Measurements from ENCODE around the gene UBE2D2.

Gene UBE2D2

DNA sequence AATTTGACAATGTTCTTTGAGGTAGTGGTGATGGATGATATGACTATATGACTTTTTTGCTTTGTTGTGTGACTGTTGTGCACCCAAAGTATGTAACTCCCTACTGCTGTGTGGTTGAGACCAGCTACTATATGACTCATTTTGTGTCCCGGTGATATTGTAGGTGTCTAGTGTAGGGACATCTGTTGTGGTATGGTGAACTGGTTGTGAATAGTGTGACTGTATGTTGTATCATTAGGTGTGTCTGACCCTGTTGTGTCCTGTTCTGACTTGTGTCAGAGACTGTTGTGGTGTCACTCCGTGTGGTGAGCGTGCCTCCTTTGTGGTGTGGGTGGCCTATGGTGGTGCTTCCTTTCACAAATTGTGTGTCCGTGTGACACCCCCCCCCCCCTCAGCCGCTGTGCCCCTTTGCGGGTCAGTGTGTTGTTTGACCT, 75.9 kb downstream of the UBE2D2 start:
- no peak for DNase-seq

DNA sequence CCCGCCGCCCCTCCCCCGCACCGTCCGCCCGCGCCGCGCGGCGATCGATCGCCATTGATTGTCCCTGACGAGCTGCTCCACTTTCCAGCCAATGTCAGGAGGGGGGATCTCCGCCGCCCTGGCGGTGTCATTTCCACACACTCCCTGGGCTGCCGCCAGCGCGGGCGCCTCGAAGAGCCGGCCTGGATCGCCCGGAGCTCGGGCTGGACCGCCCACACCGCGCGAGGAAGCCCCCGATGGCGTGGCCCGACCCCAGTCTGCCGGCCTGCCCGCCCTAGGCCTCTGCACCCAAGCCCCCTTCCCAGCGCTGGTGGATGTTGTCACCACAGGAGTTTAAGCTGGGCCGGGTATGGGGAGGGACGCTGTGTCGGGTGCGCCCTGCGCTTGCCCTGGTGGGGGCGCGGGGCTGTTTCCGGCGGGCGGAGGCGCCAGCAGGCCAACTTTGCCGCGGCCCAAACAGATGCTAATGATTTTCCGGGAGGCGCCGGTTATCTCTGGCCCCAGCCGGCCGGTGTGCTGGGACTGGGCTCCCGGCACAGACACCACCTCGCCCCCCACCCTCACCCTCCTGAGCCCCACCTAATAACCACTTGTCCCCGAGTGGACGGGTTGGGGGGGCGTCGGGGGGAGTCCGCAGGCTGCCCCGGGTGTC, 76.4 kb downstream of the UBE2D2 start:
- DNase-seq: peak; percentile 28

GRCh38 chr5:139638090-139638735, 77.1 kb downstream of the UBE2D2 start:
- peak; percentile 77 for DNase-seq

DNA sequence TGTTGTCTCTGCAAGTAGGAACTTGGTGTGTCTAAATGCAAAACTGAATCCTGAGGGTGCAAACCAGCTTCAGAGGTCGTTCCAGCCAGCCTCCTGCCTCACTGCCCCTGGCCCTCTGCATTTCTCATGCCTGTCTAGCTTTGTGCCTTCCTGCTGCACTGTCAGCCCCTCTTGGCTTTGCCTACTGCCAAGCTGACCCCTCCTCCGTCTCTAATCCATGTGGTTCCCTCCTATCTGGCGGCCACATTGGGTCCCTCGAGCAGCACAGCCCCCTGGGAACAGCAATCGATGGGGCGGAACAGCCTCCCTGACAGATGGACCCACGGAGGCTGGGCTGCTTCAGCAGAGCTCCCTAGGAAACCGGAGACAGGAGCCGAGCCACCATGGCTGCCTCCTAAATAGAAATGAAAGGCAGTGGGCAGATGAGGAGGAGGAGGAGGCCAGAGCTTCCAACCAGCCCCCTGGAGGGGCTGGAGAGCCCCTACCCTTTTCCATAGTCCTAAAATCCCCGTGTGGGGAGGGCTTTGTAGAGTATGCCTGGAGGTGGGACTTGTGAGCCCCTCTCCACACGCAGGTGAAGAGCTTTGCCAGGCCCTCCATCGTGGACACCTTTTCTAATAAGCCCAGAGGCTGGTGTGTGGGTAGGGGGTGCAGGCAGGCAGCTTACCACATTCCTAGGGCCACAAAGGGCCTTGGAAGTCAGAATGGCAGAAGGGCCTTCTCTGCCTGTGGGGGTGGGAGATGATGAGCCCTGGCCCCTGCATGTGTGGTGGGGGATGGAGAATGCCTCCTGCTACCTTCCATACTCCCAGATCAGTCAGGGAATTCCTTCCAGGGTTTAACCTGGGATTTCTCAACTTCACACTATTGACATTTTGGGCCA, 77.8 kb downstream of the UBE2D2 start:
- DNase-seq: no peak

- DNase-seq: no peak
Observed at GRCh38 chr5:139639619-139640380, 78.7 kb downstream of the UBE2D2 start.

DNA sequence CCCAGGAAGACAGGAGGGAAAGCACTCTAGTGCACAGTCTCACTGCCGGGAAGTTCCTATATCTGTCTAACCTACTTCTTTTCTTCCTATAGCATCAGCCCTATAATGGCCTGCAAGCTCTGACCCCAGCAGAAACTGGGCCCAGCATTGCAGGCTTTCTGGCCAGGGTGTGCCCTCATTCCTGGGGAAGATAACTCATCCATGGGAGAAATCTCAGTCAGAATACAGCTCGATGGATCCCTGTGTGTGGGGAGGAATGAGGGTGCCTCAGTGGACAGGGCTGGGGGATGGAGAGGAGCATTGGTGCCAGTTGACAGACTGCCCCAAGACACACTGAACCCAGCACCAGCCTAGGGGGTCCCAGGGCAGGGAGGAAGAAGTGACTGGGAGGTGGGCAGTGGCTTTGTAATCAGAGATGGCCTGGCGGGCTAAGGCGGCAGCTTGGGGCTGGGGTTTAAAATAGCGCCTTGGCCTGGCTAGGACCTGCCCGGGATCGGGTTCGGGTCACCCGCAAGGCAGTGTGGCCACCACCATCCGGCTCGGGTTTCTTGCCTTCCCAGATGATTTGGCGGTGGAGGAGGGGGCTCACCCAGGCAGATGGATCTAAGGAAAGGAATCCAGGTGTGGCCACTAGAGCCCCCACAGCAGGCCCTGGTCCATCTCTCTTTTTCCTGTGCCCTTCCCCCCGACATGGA, 79.4 kb downstream of the UBE2D2 start:
- no peak for DNase-seq

DNA sequence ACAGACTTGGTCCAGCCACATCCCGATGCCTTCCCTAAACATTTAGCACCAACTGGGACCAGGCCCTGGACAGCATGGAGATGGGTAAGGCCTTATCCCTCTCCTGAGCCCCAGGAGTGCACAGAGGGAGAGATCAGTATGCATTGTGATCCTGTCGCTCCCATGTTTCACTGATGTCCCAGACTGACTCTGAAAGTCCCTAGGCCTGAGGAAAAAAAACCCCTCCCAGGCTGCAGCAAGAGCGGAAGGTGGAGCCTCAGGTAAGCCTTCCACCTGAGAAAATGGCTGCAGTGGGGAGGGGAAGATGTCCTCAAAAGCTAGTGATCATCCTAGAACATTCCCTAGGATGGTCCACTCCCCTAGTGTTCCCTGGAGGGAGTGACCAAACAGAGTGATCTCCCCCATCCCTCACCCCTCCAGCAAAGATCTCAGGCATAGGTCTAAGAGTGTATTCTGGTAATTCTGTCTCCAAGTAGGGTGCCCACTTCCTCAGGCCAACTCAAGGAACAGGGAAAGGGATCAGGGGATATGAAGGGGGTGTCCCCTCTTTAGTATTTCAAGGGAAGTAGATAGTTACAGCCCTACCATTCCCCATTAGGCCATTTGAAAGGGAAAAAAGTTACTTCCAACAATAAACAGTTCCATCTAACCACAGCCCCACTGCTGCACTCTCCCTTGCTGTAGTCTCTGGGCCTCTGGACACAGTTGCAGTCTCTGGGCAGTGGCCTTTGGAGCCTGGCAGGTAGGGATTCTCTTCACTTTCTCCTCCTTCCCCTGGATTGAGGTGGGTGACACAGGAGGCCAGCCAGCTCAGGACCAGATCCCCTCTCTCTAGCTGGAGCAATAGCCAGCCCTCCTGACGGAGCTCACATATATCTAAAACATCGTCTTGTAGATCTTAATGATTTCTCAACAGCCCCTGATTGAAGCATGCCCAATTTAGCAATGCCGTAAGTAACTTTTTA, 80.3 kb downstream of the UBE2D2 start:
- DNase-seq: no peak

GRCh38 chr5:139642213-139642612, 81.1 kb downstream of the UBE2D2 start:
- DNase-seq: no peak

GRCh38 chr5:139642891-139643871, 82.0 kb downstream of the UBE2D2 start:
- DNase-seq: no peak

DNA sequence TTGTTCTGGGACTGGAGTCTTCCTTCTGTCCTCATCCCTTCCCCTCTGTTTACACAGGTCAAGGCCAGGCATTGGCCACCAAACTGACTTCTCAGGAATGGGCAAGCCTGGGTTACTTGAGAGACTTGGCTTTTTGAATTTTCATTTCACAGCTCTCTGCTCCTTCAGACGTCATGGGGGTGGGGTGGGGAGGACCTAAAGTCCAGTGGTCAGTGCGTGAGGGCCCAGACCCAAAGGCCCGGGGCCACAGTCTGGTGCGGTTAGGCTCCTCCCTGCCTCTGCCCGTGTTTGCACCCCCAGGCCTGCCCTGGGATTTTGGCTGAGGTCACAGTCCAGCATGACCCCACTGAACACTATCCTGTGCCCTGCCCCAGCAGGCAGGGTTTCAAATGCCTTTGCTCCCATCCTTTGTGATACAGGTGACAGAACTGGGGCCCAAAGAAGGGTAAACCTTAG, 82.9 kb downstream of the UBE2D2 start:
- no peak for DNase-seq

GRCh38 chr5:139644646-139645429, 83.7 kb downstream of the UBE2D2 start:
- DNase-seq: no peak

DNA sequence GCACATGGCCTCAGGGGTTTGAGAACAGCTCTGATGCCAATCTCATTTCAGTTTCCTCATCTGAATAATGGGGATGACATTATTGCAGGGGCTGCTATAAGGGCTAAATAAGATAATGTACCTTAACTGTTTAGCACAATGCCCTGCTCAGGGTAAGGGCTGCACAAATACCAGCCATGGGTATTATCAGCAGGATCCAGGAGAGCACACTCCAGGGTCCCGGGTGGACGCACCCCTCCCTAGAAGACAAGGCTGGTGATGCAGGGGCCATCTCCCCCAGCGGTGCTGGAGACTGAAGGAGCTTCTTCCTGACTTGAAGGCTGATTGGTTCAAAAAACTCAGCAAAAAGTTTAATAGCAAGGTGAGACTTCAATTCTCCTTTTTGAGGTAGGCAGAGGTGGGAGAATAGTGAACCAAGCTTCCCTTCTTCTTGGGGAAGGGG, 84.3 kb downstream of the UBE2D2 start:
- DNase-seq: no peak

DNA sequence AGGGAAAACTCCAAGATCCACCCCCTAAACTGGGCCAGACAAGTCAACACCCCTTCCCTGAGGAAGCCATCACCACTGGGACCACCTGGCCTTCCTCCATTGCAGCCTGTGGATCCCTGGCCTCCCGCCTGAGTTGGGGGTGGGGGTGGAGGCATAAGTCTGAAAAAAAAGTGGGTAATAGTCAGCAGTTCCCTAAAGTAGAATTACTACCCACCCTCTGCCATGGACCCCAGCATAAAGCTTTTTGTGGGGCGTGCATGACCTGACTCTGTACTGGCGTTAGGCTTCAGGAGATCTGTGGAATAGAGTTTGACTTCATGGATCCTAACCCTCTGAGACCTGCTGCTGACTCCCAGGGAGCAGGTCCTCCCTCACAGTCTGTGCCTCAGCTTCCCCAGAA, 85.0 kb downstream of the UBE2D2 start:
- no peak for DNase-seq

GRCh38 chr5:139646912-139647505, 85.9 kb downstream of the UBE2D2 start:
- DNase-seq: no peak

DNA sequence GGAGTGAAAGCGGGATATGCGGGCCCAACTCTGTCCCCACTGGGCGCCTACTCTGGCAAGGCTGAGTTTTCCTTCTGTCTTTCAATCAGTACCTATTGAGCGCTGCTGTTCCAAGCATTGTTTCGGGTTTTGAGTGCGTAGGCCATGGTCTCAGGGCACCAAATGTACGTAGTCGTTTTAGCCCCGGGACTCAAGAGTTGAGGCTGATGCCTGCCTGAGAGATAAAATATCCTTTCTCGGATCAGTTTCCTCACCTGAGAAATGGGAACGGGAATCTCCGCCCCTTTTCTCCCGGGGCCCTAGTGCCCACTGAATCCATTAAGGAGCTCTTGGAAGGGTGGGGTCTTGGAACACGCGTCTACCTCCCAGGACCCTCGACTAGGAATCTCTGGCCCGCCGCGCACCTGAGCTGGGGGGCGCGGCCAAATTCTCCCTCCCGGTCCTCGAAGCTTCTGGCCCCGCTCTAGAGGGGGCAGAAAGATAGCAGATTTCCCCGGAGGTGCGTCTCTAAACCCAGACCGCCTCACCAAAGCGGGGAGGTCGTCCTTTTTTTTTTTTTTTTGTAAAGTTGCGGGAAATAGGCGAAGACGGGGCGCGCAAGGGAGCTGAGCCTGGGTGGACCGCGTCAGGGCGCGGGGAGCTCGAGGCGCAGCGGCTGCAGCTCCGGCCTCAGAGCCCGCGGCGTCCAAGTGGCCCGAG, 86.5 kb downstream of the UBE2D2 start:
- DNase-seq: no peak

DNA sequence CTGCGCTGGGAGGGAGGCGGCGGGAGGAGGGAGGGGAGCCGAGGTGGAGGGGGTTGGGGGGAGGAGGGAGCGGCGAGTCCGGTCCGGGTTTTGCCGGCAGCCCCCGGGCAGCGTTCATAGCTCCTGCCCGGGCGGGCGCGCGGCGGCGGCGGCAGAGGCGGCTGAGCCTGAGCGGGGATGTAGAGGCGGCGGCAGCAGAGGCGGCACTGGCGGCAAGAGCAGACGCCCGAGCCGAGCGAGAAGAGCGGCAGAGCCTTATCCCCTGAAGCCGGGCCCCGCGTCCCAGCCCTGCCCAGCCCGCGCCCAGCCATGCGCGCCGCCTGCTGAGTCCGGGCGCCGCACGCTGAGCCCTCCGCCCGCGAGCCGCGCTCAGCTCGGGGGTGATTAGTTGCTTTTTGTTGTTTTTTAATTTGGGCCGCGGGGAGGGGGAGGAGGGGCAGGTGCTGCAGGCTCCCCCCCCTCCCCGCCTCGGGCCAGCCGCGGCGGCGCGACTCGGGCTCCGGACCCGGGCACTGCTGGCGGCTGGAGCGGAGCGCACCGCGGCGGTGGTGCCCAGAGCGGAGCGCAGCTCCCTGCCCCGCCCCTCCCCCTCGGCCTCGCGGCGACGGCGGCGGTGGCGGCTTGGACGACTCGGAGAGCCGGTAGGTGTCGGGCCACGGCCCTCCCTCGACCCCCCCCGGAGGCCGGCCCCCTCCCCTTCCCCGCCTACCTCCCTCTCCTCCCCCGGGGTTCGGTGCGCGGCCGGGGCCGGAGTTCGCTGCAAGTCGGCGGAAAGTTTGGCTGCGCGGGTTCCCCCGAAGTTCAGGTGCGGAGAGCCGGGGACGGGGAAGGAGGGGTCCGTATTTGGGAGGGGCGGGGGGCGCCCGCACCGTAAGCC, 87.3 kb downstream of the UBE2D2 start, which contains the start of gene CXXC5:
Gene CXXC5, plus strand, starts transcription at position 145 of the 877 bp plus-strand sequence. CDS start 32,175 bp downstream, outside the sequence.
- no peak for DNase-seq

Measured in DMS79 (cell line).